DND-41 (cell line): ENCODE data around the gene CLDN20.

Experiments
- ATAC-seq: fragments of 200-7000 bp; cut with Tn5 transposase; 3 replicates; pipeline ENCODE4 v1.9.1; 2021; ENCODE audit warnings: low read depth; ENCODE audit not compliant: insufficient read depth
- DNase-seq: peaks from one replicate; pipeline ENCODE4 v3.0.0-alpha.2; 2020
- H2AFZ ChIP-seq: 2 replicates; pipeline ENCODE4 v1.6.0; 2012; ENCODE audit warnings: low read depth, low read length
- H3K27ac ChIP-seq: 2 replicates; pipeline ENCODE4 v1.5.1; 2012; ENCODE audit warnings: low read length, inconsistent platforms
- H3K27me3 ChIP-seq: fragments of 200-600 bp; sonication (generic); 2 replicates; pipeline ENCODE4 v1.6.0; 2012; ENCODE audit warnings: low read length, mild to moderate bottlenecking, inconsistent platforms; ENCODE audit not compliant: insufficient read depth, poor library complexity
- H3K36me3 ChIP-seq: 2 replicates; pipeline ENCODE4 v1.5.1; 2012; ENCODE audit warnings: low read length, inconsistent platforms; ENCODE audit not compliant: insufficient read depth
- H3K4me1 ChIP-seq: 2 replicates; pipeline ENCODE4 v1.5.1; 2012; ENCODE audit warnings: mild to moderate bottlenecking, low read length; ENCODE audit not compliant: insufficient read depth
- H3K4me2 ChIP-seq: 2 replicates; pipeline ENCODE4 v1.6.0; 2012; ENCODE audit warnings: mild to moderate bottlenecking, moderate library complexity, low read length, inconsistent platforms; ENCODE audit not compliant: insufficient read depth
- H3K4me3 ChIP-seq, 2 experiments: fragments of 200-600 bp in 1 of 2; shearing (Covaris generic) in 1 of 2; 2 replicates each; pipeline ENCODE4 v1.5.1; 2012 to 2016; ENCODE audit warnings: inconsistent platforms in 2 of 2, low read length in 2 of 2, mild to moderate bottlenecking in 2 of 2, low read depth in 1 of 2, moderate library complexity in 1 of 2
- H3K79me2 ChIP-seq: 2 replicates; pipeline ENCODE4 v1.6.0; 2012; ENCODE audit warnings: low read length, inconsistent platforms; ENCODE audit not compliant: insufficient read depth
- H3K9ac ChIP-seq: 2 replicates; pipeline ENCODE4 v1.6.0; 2012; ENCODE audit warnings: low read depth, mild to moderate bottlenecking, inconsistent platforms, low read length, moderate library complexity
- H3K9me3 ChIP-seq: 2 replicates; pipeline ENCODE4 v1.5.1; 2012; ENCODE audit warnings: low read length, moderate library complexity, mild to moderate bottlenecking, inconsistent platforms; ENCODE audit not compliant: insufficient read depth, severe bottlenecking
- H4K20me1 ChIP-seq: 2 replicates; pipeline ENCODE4 v1.6.0; 2012; ENCODE audit warnings: low read length; ENCODE audit not compliant: insufficient read depth
- CTCF ChIP-seq: IDR thresholded peaks from 2 replicates; pipeline ENCODE4 v1.5.1; 2012; ENCODE audit warnings: borderline replicate concordance, low read length, moderate library complexity, mild to moderate bottlenecking; ENCODE audit not compliant: poor library complexity, severe bottlenecking; ENCODE audit errors: extremely low read depth
- EZH2 ChIP-seq: IDR thresholded peaks from 3 replicates; pipeline ENCODE4 v1.6.1; 2012; ENCODE audit warnings: borderline replicate concordance, low read depth, mild to moderate bottlenecking, moderate library complexity, low read length, inconsistent platforms; ENCODE audit not compliant: severe bottlenecking

The CLDN20 gene

DNA sequence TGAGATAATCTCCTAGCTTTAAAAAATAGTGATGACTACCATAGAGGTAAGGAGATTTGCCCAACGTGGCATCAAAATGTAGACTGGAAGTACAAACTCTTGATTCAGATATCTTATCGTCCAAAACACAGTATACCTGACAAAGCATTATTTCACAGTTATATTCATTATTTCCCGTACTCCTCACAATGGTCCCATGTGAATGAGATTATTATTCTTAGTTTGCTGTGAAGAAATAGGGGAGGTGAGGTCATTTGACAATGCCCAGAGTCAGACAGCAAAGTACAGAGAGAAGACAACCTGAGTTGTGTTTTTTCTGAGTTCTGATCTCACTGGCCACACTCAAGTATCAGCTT is 51.7 kb downstream of the CLDN20 start:
- H3K27ac ChIP-seq: peak overlapping the region; percentile 97
- no peak for ATAC-seq
- H3K27me3 ChIP-seq: no peaks in the 10 kb centered on the region
- H3K9me3 ChIP-seq: no peaks in the 10 kb centered on the region
- DNase-seq: no peak
- peak overlapping the region; percentile 95 for H2AFZ ChIP-seq
- TF ChIP-seq EZH2 (no peak), CTCF (no peak)
- H3K4me2 ChIP-seq: peak overlapping the region; percentile 76
- H3K79me2 ChIP-seq: peaks cover 23% of the 10 kb centered on the region
- peak overlapping the region; percentile 90 for H3K9ac ChIP-seq
- H3K36me3 ChIP-seq: peaks cover 18% of the 10 kb centered on the region
- H3K4me1 ChIP-seq: peaks cover 25% of the 10 kb centered on the region
- peak overlapping the region; percentile 35 to 87; a peak in 3 of 4 replicates for H3K4me3 ChIP-seq
- H4K20me1 ChIP-seq: no peaks in the 10 kb centered on the region

GRCh38 chr6:155316419-155316818 is 52.6 kb downstream of the CLDN20 start:
- TF ChIP-seq CTCF: no peak
- no peak for TF ChIP-seq EZH2
- no peak overlapping the region for H3K4me2 ChIP-seq
- no peak overlapping the region for H3K27ac ChIP-seq

GRCh38 chr6:155317186-155317585 is 53.4 kb downstream of the CLDN20 start:
- Histone ChIP-seq H3K9me3 (no peaks in the 10 kb centered on the region), H2AFZ (no peak overlapping the region), H3K9ac (no peak overlapping the region), H3K79me2 (peaks cover 19% of the 10 kb centered on the region), H3K36me3 (peaks cover 2% of the 10 kb centered on the region), H3K27me3 (no peaks in the 10 kb centered on the region), H3K4me1 (peaks cover 21% of the 10 kb centered on the region), H3K4me3 (no peak overlapping the region), H3K4me2 (no peak overlapping the region), H4K20me1 (no peaks in the 10 kb centered on the region), H3K27ac (no peak overlapping the region)
- TF ChIP-seq EZH2: no peak
- TF ChIP-seq CTCF: peak; percentile 18
- DNase-seq (no peak), ATAC-seq (no peak)

More at GRCh38 chr6:155316419-155316818, 52.6 kb downstream of the CLDN20 start:
- Histone ChIP-seq H3K4me3 (no peak overlapping the region), H4K20me1 (no peaks in the 10 kb centered on the region), H3K27me3 (no peaks in the 10 kb centered on the region), H2AFZ (peak overlapping the region; percentile 10; the same call in 1 of the 2 replicates), H3K9me3 (no peaks in the 10 kb centered on the region), H3K79me2 (peaks cover 23% of the 10 kb centered on the region), H3K36me3 (peaks cover 10% of the 10 kb centered on the region), H3K9ac (no peak overlapping the region), H3K4me1 (peaks cover 25% of the 10 kb centered on the region)
- ATAC-seq (no peak), DNase-seq (no peak)

DNA sequence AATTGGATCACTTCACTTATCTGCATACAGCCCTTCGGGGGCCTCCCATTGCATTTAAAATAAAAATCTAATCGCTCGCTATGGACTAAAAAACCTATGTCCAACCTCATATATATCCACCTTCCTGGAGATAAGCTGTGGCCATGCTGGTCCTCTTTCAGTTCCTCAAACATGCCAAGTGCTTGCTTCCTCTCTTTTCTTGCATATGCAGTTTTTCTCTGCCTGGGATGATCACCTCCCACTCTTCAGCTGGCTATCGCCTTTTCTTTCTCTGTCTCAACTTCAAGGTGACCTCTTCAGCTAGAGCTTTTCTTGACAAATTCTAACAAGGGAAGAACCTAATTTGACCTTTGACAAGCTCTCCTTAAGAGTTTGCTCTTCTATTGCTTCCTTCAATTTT is 56.1 kb downstream of the CLDN20 start:
- no peak overlapping the region for H3K27ac ChIP-seq
- H4K20me1 ChIP-seq: no peaks in the 10 kb centered on the region
- no peak overlapping the region for H3K4me3 ChIP-seq
- TF ChIP-seq EZH2: no peak
- TF ChIP-seq CTCF: no peak
- H3K9ac ChIP-seq: no peak overlapping the region
- no peaks in the 10 kb centered on the region for H3K9me3 ChIP-seq
- H3K79me2 ChIP-seq: no peaks in the 10 kb centered on the region
- peaks cover 8% of the 10 kb centered on the region for H3K4me1 ChIP-seq
- peaks cover 2% of the 10 kb centered on the region for H3K27me3 ChIP-seq
- ATAC-seq (no peak), DNase-seq (no peak)
- no peak overlapping the region for H3K4me2 ChIP-seq
- no peaks in the 10 kb centered on the region for H3K36me3 ChIP-seq
- H2AFZ ChIP-seq: no peak overlapping the region
